Endothelial cell of umbilical vein (primary cell): ENCODE results near the gene CD82. TPM values are rescaled to one million over a fixed set of nuclear protein-coding genes. Genes with fewer than 3 reads are reported as not detected.

Source experiments
- BruUV-seq: library from RNA; stranded (reverse); fragments of 400-500 nt; replicated peaks from 2 replicates; lab custom pipeline; 2021; lab: Mats Ljungman, UMichigan
- CTCF ChIA-PET: fragments of 300-600, 350-600 bp; sonication (Branson Sonifier 250); formaldehyde crosslinking; loops from one replicate; lab custom pipeline; 2021; ENCODE audit warnings: antibody characterized with exemption, inconsistent platforms; lab: Charles Lee
- POLR2A ChIA-PET: fragments of 300-600, 350-600 bp; sonication (Branson Sonifier 250); formaldehyde crosslinking; loops from one replicate; lab custom pipeline; 2021; ENCODE audit warnings: antibody characterized with exemption, inconsistent platforms; lab: Charles Lee
- DNase-seq: peaks from one replicate; pipeline ENCODE4 v3.0.0-alpha.2; 2011; ENCODE audit warnings: low read depth, low spot score
- FAIRE-seq: peaks from 2 replicates; lab custom pipeline; 2011; peaks lifted over from hg19 to GRCh38; lab: Jason Lieb, UNC
- H2AFZ ChIP-seq: 2 replicates; pipeline ENCODE4 v1.6.0; 2012; ENCODE audit warnings: low read depth, low read length, control low read depth, inconsistent platforms
- H3K27ac ChIP-seq: 2 replicates; pipeline ENCODE4 v1.5.1; 2011; ENCODE audit warnings: low read depth, mild to moderate bottlenecking, control low read depth, low read length, moderate library complexity; ENCODE audit not compliant: insufficient read depth
- H3K27me3 ChIP-seq, 2 experiments: 2 replicates each; pipeline versions ENCODE4 v1.6.0 to v1.6.1; 2011; ENCODE audit warnings: low read length in 2 of 2, mixed read lengths in 1 of 2; ENCODE audit not compliant: control insufficient read depth in 2 of 2, insufficient read depth in 2 of 2
- H3K36me3 ChIP-seq, 2 experiments: 2 replicates in 1 of 2; 3 replicates in 1 of 2; pipeline ENCODE4 v1.5.1; 2011; ENCODE audit warnings: low read length in 2 of 2, mild to moderate bottlenecking in 1 of 2, moderate library complexity in 1 of 2; ENCODE audit not compliant: control insufficient read depth in 2 of 2, insufficient read depth in 2 of 2; ENCODE audit errors: extremely low read depth in 1 of 2
- H3K4me1 ChIP-seq: 3 replicates; pipeline ENCODE4 v1.5.1; 2011; ENCODE audit warnings: mild to moderate bottlenecking, low read length; ENCODE audit not compliant: control insufficient read depth, insufficient read depth; ENCODE audit errors: extremely low read depth
- H3K4me2 ChIP-seq: 2 replicates; pipeline ENCODE4 v1.6.1; 2011; ENCODE audit warnings: low read length, control low read depth, mixed read lengths; ENCODE audit not compliant: insufficient read depth
- H3K4me3 ChIP-seq, 3 experiments: fragments of 200-600 bp in 1 of 3; sonication (generic), shearing (Covaris generic) in 1 of 3; replicated peaks in 1 of 3; 2 replicates each; pipeline ENCODE4 v1.5.1; 2011 to 2016; ENCODE audit warnings: control low read depth in 3 of 3, low read length in 3 of 3, mild to moderate bottlenecking in 2 of 3, inconsistent platforms in 1 of 3, low read depth in 1 of 3, moderate library complexity in 1 of 3; ENCODE audit not compliant: insufficient read depth in 1 of 3
- H3K79me2 ChIP-seq: 2 replicates; pipeline ENCODE4 v1.6.0; 2012; ENCODE audit warnings: low read length, inconsistent platforms; ENCODE audit not compliant: control insufficient read depth, insufficient read depth
- H3K9ac ChIP-seq: replicated peaks from 2 replicates; pipeline ENCODE3; 2011; ENCODE audit warnings: low read length, control low read depth; ENCODE audit not compliant: insufficient read depth; ENCODE audit errors: extremely low read depth
- H3K9me1 ChIP-seq: replicated peaks from 3 replicates; pipeline ENCODE4 v1.6.0; 2011; ENCODE audit warnings: mild to moderate bottlenecking, low read length; ENCODE audit not compliant: control insufficient read depth, insufficient read depth; ENCODE audit errors: extremely low read depth
- H3K9me3 ChIP-seq: replicated peaks from 2 replicates; pipeline ENCODE4 v1.5.1; 2012; ENCODE audit warnings: low read length, inconsistent platforms; ENCODE audit not compliant: control insufficient read depth, insufficient read depth
- H4K20me1 ChIP-seq: replicated peaks from 2 replicates; pipeline ENCODE3; 2011; ENCODE audit warnings: mild to moderate bottlenecking, low read length; ENCODE audit not compliant: control insufficient read depth, insufficient read depth; ENCODE audit errors: extremely low read depth
- EZH2 ChIP-seq: IDR thresholded peaks from 2 replicates; pipeline ENCODE4 v1.6.1; 2012; ENCODE audit warnings: borderline replicate concordance, low read depth, mild to moderate bottlenecking, moderate library complexity, low read length, inconsistent platforms; ENCODE audit not compliant: severe bottlenecking
- FOS ChIP-seq: IDR thresholded peaks from 2 replicates; pipeline ENCODE4 v1.6.1; 2011; ENCODE audit warnings: mild to moderate bottlenecking, low read length, moderate library complexity, borderline replicate concordance; ENCODE audit not compliant: insufficient read depth
- GATA2 ChIP-seq: IDR thresholded peaks from 2 replicates; pipeline ENCODE4 v1.7.0; 2011; ENCODE audit warnings: low read depth, mild to moderate bottlenecking, moderate library complexity, mixed read lengths, low read length; ENCODE audit not compliant: insufficient read length, insufficient read depth
- JUN ChIP-seq: IDR thresholded peaks from 2 replicates; pipeline ENCODE4 v1.6.1; 2011; ENCODE audit warnings: borderline replicate concordance, low read depth; ENCODE audit not compliant: insufficient read length, insufficient read depth
- MYC ChIP-seq: IDR thresholded peaks from one replicate; pipeline ENCODE4 v1.6.1; 2011; ENCODE audit warnings: mild to moderate bottlenecking, low read depth, low read length
- POLR2A ChIP-seq: IDR thresholded peaks from 2 replicates; pipeline ENCODE4 v1.6.1; 2012; ENCODE audit warnings: low read depth, mild to moderate bottlenecking, control low read depth, low read length
- POLR2AphosphoS5 ChIP-seq: IDR thresholded peaks from 2 replicates; pipeline ENCODE4 v1.6.1; 2012; ENCODE audit warnings: low read depth, mild to moderate bottlenecking, control low read depth, low read length, moderate library complexity; ENCODE audit not compliant: insufficient read depth
- dilution Hi-C: fragments of 300-500 bp; cut with MboI; formaldehyde crosslinking; loops from one replicate; pipeline ENCODE4 v1.15.0; 2019; ENCODE audit warnings: low sequenced_read_pairs; ENCODE audit not compliant: extremely low pct_ligation_motif_present
- intact Hi-C: fragments of 100-400 bp; cut with micrococcal nuclease; formaldehyde crosslinking; loops from one replicate; pipeline ENCODE4 v1.10.0; 2022
- polyA plus RNA-seq, 4 experiments: library from polyadenylated mRNA; depleted of rRNA in 3 of 4; stranded (reverse) in 3 of 4; unstranded in 1 of 4; fragments of >200 nt; gene quantifications; 2 replicates each; pipeline versions ENCODE4 v1.2.1 to v1.2.3, GENCODE V29; 2011 to 2012; ENCODE audit warnings: missing spikeins in 1 of 4
- total RNA-seq: library from RNA; stranded (reverse); gene quantifications from 2 replicates; pipeline ENCODE4 v1.2.3, GENCODE V29; 2021
- TF ChIP-seq, protein P1 (sequence below), 2 donors: IDR thresholded peaks; 1 replicate in 1 of 2; 2 replicates in 1 of 2; pipeline ENCODE4 v1.5.1; 2011; ENCODE audit warnings: low read length in 2 of 2, mild to moderate bottlenecking in 2 of 2, moderate library complexity in 2 of 2, control low read depth in 1 of 2, inconsistent platforms in 1 of 2, low read depth in 1 of 2; ENCODE audit not compliant: insufficient read depth in 1 of 2; ENCODE audit errors: extremely low read depth in 1 of 2
- TF ChIP-seq, protein P2 (sequence below): IDR thresholded peaks from 2 replicates; pipeline ENCODE4 v1.6.1; 2011; ENCODE audit not compliant: insufficient read depth, insufficient read length

CD82 gene
- total and polyA plus RNA-seq, 2 donors (not counting 3 experiments of a cell fraction or from before 2014, with no cell fraction given), result 17.9 to 25.2 TPM

DNA sequence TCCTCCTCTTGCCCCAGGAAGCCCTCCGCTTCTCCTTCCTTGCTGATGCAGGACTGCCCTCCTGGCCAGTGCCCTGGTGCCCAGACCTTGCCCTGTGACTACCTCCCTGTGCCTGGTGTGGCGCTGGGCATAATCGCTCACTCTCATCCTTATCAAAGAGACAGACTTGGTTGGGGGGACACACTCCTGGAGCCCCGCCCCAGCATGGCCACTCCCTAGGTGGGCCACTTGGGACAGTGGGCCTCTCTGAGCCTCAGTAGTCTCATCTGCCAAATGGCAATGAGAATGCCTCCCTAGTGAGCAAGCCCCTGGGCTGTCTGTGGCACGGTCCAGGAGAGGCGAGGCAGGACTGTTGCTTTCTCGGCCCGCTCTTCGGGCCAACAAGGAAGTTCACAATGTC lies 88.6 kb downstream of the CD82 start:
- no peak overlapping the region for H3K27ac ChIP-seq
- no peaks in the 10 kb centered on the region for H3K9me1 ChIP-seq
- BruUV-seq, result no TSS peak
- ChIA-PET CTCF (interaction anchor here (0.5 kb wide), 1 partner anchor 240 kb away, joined by 3 read pairs; no protein-coding TSS in a partner anchor), POLR2A (no interaction called here)
- dilution Hi-C loops (no loop called here), intact Hi-C loops (no loop called here)
- H3K9me3 ChIP-seq, result no peaks in the 10 kb centered on the region
- no peaks in the 10 kb centered on the region for H3K4me1 ChIP-seq
- DNase-seq (no peak), FAIRE-seq (no peak)
- H3K27me3 ChIP-seq, result peaks cover 10 to 11% of the 10 kb centered on the region in 2 experiments
- no peaks in the 10 kb centered on the region for H3K36me3 ChIP-seq
- H3K4me2 ChIP-seq, result no peak overlapping the region
- H2AFZ ChIP-seq, result no peak overlapping the region
- no peaks in the 10 kb centered on the region for H3K79me2 ChIP-seq
- no peak overlapping the region for H3K9ac ChIP-seq
- no peak overlapping the region for H3K4me3 ChIP-seq
- no peak for TF ChIP-seq POLR2AphosphoS5
- no peak for TF ChIP-seq JUN
- TF ChIP-seq, protein P1, sequence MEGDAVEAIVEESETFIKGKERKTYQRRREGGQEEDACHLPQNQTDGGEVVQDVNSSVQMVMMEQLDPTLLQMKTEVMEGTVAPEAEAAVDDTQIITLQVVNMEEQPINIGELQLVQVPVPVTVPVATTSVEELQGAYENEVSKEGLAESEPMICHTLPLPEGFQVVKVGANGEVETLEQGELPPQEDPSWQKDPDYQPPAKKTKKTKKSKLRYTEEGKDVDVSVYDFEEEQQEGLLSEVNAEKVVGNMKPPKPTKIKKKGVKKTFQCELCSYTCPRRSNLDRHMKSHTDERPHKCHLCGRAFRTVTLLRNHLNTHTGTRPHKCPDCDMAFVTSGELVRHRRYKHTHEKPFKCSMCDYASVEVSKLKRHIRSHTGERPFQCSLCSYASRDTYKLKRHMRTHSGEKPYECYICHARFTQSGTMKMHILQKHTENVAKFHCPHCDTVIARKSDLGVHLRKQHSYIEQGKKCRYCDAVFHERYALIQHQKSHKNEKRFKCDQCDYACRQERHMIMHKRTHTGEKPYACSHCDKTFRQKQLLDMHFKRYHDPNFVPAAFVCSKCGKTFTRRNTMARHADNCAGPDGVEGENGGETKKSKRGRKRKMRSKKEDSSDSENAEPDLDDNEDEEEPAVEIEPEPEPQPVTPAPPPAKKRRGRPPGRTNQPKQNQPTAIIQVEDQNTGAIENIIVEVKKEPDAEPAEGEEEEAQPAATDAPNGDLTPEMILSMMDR (IDR thresholded peaks at IDR 0.05; ENCODE audit: extremely low read depth in 1 of 2, insufficient read depth in 1 of 2, low read depth in 1 of 2, low read length in 2 of 2), result no peak
- H4K20me1 ChIP-seq, result no peaks in the 10 kb centered on the region

DNA sequence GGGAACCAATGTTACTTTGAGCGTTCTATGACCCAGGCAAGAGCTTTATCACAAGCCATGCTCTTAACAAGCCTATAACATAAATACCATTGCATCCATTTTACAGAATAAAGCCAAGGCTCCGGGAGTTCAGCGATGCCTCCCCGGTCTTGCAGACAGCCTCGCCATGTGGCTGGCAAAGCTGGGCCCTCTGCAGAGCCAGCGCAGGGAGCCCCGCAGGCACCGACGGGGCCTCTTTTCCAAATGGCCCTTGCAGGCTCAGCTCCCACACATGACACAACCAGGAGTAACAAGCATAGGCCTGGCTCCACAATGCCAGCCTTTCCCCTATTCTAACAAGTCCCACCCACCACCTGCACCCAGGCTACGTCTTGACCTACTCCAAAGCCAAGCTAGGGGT lies 89.1 kb downstream of the CD82 start:
- FAIRE-seq, result no peak
- peaks cover 8 to 9% of the 10 kb centered on the region in 2 experiments for H3K27me3 ChIP-seq
- no peaks in the 10 kb centered on the region for H4K20me1 ChIP-seq
- no peaks in the 10 kb centered on the region for H3K9me3 ChIP-seq
- BruUV-seq, result no TSS peak
- dilution Hi-C loops, result no loop called here
- no peak overlapping the region for H2AFZ ChIP-seq
- no peak for DNase-seq
- no peak overlapping the region for H3K27ac ChIP-seq
- no peak for TF ChIP-seq POLR2AphosphoS5
- no peak for TF ChIP-seq POLR2A
- no peak for TF ChIP-seq EZH2
- TF ChIP-seq MYC, result no peak
- TF ChIP-seq, protein P2, sequence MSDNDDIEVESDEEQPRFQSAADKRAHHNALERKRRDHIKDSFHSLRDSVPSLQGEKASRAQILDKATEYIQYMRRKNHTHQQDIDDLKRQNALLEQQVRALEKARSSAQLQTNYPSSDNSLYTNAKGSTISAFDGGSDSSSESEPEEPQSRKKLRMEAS, result no peak
- TF ChIP-seq JUN, result no peak
- no peak for TF ChIP-seq GATA2
- no peak for TF ChIP-seq FOS
- TF ChIP-seq, protein P1 (IDR thresholded peaks at IDR 0.05; ENCODE audit: extremely low read depth in 1 of 2, insufficient read depth in 1 of 2, low read depth in 1 of 2, low read length in 2 of 2), result no peak
- H3K36me3 ChIP-seq, result no peaks in the 10 kb centered on the region
- H3K9ac ChIP-seq, result no peak overlapping the region
- ChIA-PET POLR2A (no interaction called here), CTCF (interaction anchor here (0.5 to 1.2 kb wide), 2 partner anchors 122 to 240 kb away, joined by 3 to 6 read pairs; no protein-coding TSS in a partner anchor)
- intact Hi-C loops, result no loop called here
- no peak overlapping the region for H3K4me2 ChIP-seq
- no peaks in the 10 kb centered on the region for H3K4me1 ChIP-seq
- H3K9me1 ChIP-seq, result no peaks in the 10 kb centered on the region
- H3K4me3 ChIP-seq, result no peak overlapping the region
- no peaks in the 10 kb centered on the region for H3K79me2 ChIP-seq
